OCI-LY3 (cell line): ENCODE data around the gene CTCFL.

Source experiments
- H2AFZ ChIP-seq: fragments of 200-600, 300-600 bp; shearing (Covaris generic); 2 replicates; pipeline ENCODE4 v1.6.0; 2014; ENCODE audit warnings: antibody characterized with exemption, low read depth, low read length
- H3K27ac ChIP-seq: fragments of 200-600, 300-600 bp; sonication (generic); 2 replicates; pipeline ENCODE4 v1.5.1; 2014; ENCODE audit warnings: mild to moderate bottlenecking, low read length, moderate library complexity, mixed read lengths
- H3K27me3 ChIP-seq: fragments of 200-600, 300-600 bp; sonication (generic); 2 replicates; pipeline ENCODE4 v1.6.1; 2014; ENCODE audit warnings: low read depth, low read length, mixed read lengths
- H3K36me3 ChIP-seq: fragments of 200-600, 300-600 bp; sonication (generic); replicated peaks from 2 replicates; pipeline ENCODE3; 2014; ENCODE audit warnings: low read depth, low read length, mixed read lengths
- H3K4me1 ChIP-seq: fragments of 300-600, 200-600 bp; sonication (generic); 2 replicates; pipeline ENCODE4 v1.6.1; 2014; ENCODE audit warnings: low read length, mixed read lengths
- H3K4me2 ChIP-seq: fragments of 200-600, 300-600 bp; sonication (generic); 2 replicates; pipeline ENCODE4 v1.6.1; 2014; ENCODE audit warnings: low read length, mixed read lengths
- H3K4me3 ChIP-seq: fragments of 300-600, 200-600 bp; sonication (generic); 2 replicates; pipeline ENCODE4 v1.5.1; 2014; ENCODE audit warnings: antibody characterized with exemption, mild to moderate bottlenecking, low read length, moderate library complexity
- H3K79me2 ChIP-seq: fragments of 300-600, 200-600 bp; shearing (Covaris generic); 2 replicates; pipeline ENCODE4 v1.6.1; 2014; ENCODE audit warnings: mild to moderate bottlenecking, low read length, mixed read lengths
- H3K9ac ChIP-seq: fragments of 300-600, 200-600 bp; shearing (Covaris generic); 2 replicates; pipeline ENCODE4 v1.6.0; 2014; ENCODE audit warnings: mild to moderate bottlenecking, low read length, moderate library complexity
- H3K9me3 ChIP-seq: fragments of 200-600, 300-600 bp; shearing (Covaris generic); 2 replicates; pipeline ENCODE4 v1.6.1; 2014; ENCODE audit warnings: low read length, mixed read lengths; ENCODE audit not compliant: insufficient read depth
- H4K20me1 ChIP-seq: fragments of 200-600, 300-600 bp; sonication (generic); 2 replicates; pipeline ENCODE4 v1.6.1; 2016; ENCODE audit warnings: low read length, mixed read lengths; ENCODE audit not compliant: insufficient read depth
- EZH2phosphoT487 ChIP-seq: fragments of 200-600 bp; shearing (Covaris generic); IDR thresholded peaks from 2 replicates; pipeline ENCODE4 v1.6.1; 2018; ENCODE audit warnings: antibody characterized with exemption, mixed run types, low read depth
- TF ChIP-seq, protein P1 (sequence below): fragments of 200-600, 300-600 bp; sonication (generic); IDR thresholded peaks from 2 replicates; pipeline ENCODE4 v1.5.1; 2014; ENCODE audit warnings: antibody characterized with exemption, low read length, low read depth

CTCFL gene

DNA sequence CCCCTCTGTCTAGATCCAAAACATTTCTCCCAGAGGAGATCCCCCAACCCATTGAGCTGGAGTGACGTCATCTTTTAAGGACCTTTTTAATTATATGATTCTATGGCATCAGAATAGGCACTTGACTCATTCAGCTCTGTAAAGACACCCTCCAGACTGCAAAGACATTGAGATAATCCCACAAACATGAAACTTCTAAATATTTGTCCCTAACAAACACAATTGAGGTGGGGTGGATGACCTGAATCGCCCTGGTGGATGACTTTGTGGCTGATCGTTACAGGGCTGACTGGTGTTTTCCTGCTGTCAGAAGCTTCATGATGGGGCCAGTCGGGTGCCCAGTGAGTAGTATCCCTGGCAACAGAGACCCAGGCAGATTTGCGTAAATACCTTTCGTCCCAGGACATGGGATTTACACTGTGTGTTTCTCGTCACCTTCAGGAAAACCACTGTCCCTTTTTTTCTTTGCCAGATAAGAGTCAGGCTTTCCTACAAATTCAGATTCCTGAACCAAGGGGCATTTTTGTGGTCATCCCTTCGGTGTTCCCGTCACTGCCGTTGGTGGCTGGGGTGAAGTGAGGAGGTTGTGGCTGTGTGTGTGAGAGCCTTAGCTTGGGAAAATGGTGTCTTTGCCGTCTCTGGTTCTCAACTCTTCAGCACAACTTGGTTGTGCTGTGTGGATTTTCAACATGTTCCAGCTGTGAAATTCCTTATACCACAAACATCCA lies 30.7 kb upstream of the CTCFL start:
- H3K9me3 ChIP-seq, result no peaks in the 10 kb centered on the region
- H3K9ac ChIP-seq, result no peak overlapping the region
- no peaks in the 10 kb centered on the region for H3K4me1 ChIP-seq
- no peak overlapping the region for H3K27ac ChIP-seq
- H3K4me2 ChIP-seq, result no peak overlapping the region
- H4K20me1 ChIP-seq, result no peaks in the 10 kb centered on the region
- H3K27me3 ChIP-seq, result peaks cover 90% of the 10 kb centered on the region
- no peak for TF ChIP-seq EZH2phosphoT487
- TF ChIP-seq, protein P1, sequence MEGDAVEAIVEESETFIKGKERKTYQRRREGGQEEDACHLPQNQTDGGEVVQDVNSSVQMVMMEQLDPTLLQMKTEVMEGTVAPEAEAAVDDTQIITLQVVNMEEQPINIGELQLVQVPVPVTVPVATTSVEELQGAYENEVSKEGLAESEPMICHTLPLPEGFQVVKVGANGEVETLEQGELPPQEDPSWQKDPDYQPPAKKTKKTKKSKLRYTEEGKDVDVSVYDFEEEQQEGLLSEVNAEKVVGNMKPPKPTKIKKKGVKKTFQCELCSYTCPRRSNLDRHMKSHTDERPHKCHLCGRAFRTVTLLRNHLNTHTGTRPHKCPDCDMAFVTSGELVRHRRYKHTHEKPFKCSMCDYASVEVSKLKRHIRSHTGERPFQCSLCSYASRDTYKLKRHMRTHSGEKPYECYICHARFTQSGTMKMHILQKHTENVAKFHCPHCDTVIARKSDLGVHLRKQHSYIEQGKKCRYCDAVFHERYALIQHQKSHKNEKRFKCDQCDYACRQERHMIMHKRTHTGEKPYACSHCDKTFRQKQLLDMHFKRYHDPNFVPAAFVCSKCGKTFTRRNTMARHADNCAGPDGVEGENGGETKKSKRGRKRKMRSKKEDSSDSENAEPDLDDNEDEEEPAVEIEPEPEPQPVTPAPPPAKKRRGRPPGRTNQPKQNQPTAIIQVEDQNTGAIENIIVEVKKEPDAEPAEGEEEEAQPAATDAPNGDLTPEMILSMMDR, result no peak
- no peak overlapping the region for H2AFZ ChIP-seq
- no peaks in the 10 kb centered on the region for H3K36me3 ChIP-seq
- no peak overlapping the region for H3K4me3 ChIP-seq
- no peaks in the 10 kb centered on the region for H3K79me2 ChIP-seq

DNA sequence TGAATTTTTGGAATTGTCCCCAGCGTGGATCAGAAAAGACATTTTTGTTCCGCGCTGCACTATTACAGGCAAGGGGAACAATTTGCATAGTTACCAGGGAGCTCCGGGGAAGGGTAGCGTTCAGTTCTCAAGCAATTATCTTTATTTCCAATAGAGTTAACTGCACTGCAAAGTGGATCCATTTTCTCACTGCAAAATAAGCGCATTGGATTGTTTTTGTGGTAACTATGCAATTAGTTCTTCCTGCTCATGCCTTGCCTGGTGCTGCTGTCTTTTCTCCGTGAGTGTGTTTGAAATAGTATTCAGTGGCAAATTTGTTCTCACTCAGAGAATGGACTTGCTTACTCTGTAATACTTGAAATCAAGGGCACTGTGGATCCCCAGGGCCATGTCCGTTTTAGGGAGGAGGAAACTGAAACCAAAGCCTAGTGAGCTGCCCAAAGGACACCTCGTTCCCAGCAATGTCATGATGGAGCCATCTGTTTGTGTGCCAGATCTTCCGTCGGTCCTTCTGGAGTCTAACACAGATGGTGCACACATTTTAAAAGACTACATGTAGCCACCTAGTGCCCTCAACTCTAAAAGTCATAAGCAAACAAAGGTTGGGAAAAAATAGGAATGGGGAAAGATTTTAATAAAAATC lies 28.6 kb upstream of the CTCFL start:
- Histone ChIP-seq H3K9me3 (no peaks in the 10 kb centered on the region), H3K4me3 (no peak overlapping the region), H4K20me1 (no peaks in the 10 kb centered on the region), H3K4me2 (no peak overlapping the region), H3K27ac (no peak overlapping the region), H3K4me1 (no peaks in the 10 kb centered on the region), H3K36me3 (no peaks in the 10 kb centered on the region), H3K9ac (no peak overlapping the region), H3K27me3 (peaks cover 86% of the 10 kb centered on the region), H3K79me2 (no peaks in the 10 kb centered on the region), H2AFZ (no peak overlapping the region)
- TF ChIP-seq, protein P1, result no peak
- no peak for TF ChIP-seq EZH2phosphoT487

DNA sequence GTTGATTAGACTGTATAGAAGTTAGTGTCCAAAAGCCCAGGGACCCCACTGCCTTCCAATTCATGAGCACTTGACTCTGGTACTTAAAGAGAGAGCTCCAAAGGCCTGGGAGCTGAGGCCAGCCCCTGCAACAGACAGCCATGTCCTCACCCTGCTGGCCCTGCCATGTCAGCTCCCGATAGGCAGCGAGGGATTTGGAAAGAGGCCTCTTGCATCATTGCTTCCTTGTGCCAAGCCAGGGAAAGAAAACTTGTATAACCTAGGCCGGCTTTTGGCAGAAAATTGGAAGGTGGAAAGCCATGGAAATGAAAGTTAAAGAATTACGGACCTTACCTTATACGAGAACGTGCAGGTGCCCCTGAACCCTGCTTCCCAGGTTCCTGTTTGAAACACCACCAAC lies 27.5 kb upstream of the CTCFL start:
- Histone ChIP-seq H3K4me3 (no peak overlapping the region), H3K36me3 (no peaks in the 10 kb centered on the region), H3K9ac (no peak overlapping the region), H3K9me3 (no peaks in the 10 kb centered on the region), H3K27ac (no peak overlapping the region), H4K20me1 (0 out of 2 replicates have a peak, but pooled peaks cover 5% of the 10 kb centered on the region), H3K4me2 (no peak overlapping the region), H3K4me1 (no peaks in the 10 kb centered on the region), H3K79me2 (no peaks in the 10 kb centered on the region), H3K27me3 (peaks cover 86% of the 10 kb centered on the region), H2AFZ (no peak overlapping the region)
- TF ChIP-seq, protein P1, result no peak
- no peak for TF ChIP-seq EZH2phosphoT487

DNA sequence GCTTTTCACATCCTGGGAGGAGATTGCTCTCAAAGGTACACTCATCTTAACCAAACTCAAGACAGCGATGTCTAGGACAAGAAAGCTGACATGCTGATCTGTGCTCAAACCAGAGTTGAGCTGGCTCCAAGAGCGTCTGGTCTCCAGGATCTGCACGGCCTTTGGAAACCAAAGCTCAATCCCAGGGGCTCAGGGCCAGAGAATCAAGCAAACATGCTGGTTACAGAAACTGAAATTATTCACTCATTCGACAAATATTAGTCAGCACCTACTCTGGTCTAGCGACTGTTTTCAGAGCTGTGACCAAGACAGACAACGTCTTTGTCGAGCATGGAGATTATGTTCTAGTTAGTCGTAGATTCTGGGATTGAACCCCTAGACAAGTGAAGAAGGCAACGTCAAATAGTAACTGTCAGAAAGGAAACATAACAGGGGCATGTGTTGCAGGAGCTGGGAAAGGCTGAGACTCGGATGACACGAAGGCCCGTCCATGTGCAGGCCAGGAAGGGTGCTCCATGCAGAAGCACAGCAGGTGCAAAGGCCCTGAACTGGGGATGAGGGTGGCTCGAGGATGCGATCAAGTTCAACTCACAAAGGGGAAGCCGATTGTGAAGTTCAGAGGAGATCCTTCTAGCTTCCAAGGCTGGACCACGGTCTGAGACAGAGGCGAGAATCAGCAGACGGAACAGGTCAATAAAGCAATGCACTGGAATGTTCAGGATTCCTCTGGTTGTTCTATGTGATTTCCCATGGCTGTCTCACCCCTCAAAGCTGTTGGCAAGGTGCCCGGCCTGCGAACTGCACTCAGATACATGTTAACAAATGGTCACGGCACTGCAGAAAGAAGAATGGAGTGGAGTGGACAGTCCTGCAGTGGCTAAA lies 23.5 kb upstream of the CTCFL start:
- peaks cover 88% of the 10 kb centered on the region for H3K27me3 ChIP-seq
- no peak overlapping the region for H2AFZ ChIP-seq
- H3K79me2 ChIP-seq, result no peaks in the 10 kb centered on the region
- H3K9me3 ChIP-seq, result no peaks in the 10 kb centered on the region
- no peak overlapping the region for H3K4me2 ChIP-seq
- no peak overlapping the region for H3K9ac ChIP-seq
- no peaks in the 10 kb centered on the region for H3K4me1 ChIP-seq
- no peaks in the 10 kb centered on the region for H3K36me3 ChIP-seq
- H3K27ac ChIP-seq, result no peak overlapping the region
- TF ChIP-seq, protein P1, result no peak
- TF ChIP-seq EZH2phosphoT487, result no peak
- H3K4me3 ChIP-seq, result no peak overlapping the region
- 0 out of 2 replicates have a peak, but pooled peaks cover 5% of the 10 kb centered on the region for H4K20me1 ChIP-seq
